ENCODE results near the gene RUNX3.

DNA sequence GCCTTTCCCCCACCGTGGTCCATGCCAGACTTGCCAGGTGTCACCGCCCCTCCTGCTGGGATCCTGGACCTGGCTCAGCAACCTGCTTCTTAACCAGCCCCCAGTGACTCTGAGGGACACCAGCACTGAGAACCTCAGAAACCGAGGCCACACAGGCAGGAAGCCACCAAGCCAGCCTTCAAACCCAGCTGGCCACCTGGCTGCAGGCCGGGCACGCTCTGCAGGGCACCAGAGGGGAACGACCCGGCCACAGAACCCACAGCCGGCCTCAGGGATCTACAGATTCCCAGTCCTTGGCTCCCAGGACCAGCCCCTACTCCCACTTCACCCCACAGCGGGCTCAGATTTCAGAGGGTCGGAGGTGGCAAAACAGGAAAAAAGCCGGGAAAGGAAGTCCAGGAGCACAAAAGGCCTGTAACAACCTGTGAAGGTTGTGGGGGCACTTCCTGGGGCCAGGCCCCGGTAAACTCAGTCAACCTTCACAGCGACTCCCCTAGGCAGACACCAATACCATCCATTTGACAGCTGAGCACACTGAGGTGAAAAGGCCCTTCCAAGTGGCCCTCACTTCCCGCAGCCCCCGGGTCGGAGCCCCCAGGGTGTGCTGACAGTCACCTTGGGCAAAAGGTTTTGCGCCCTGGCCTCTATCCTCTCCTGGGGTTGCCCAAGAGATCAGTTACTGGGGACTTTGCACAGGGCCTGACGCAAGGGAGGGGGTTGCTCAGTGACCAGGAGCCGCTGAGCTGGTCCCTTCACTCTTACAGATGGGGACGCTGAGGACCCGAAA is 14.1 kb downstream of the RUNX3 start:
- no peak for TF ChIP-seq CTCF (IDR thresholded peaks at IDR 0.05; ENCODE audit: insufficient read depth, low read length, poor library complexity, severe bottlenecking)
- no peak for TF ChIP-seq EZH2phosphoT487 (conservative IDR thresholded peaks at IDR 0.05; ENCODE audit: low read length)
